Neural progenitor cell (in vitro differentiated cells): ENCODE measurements around the gene CERS3. TPM values are rescaled to one million over a fixed set of nuclear protein-coding genes. Genes with fewer than 3 reads are reported as not detected.

ENCODE experiments used
- DNase-seq: peaks from one replicate; pipeline ENCODE4 v3.0.0-alpha.2; 2016; ENCODE audit warnings: low spot score
- H2AFZ ChIP-seq: fragments of 200-600 bp; sonication (generic); replicated peaks from 2 replicates; pipeline ENCODE4 v1.6.1; 2016; ENCODE audit warnings: antibody characterized with exemption
- H3F3A ChIP-seq: fragments of 200-600 bp; sonication (generic); 2 replicates; pipeline ENCODE4 v1.6.1; 2016; ENCODE audit warnings: antibody characterized with exemption, low read depth
- H3K27ac ChIP-seq: fragments of 200-600 bp; sonication (generic); 2 replicates; pipeline ENCODE4 v1.5.1; 2016; ENCODE audit warnings: mild to moderate bottlenecking
- H3K27me3 ChIP-seq: fragments of 200-600 bp; sonication (generic); 2 replicates; pipeline ENCODE4 v1.6.1; 2016; ENCODE audit warnings: mild to moderate bottlenecking, moderate library complexity
- H3K36me3 ChIP-seq: fragments of 200-600 bp; sonication (generic); 2 replicates; pipeline ENCODE4 v1.5.1; 2016
- H3K4me1 ChIP-seq: fragments of 200-600 bp; sonication (generic); 2 replicates; pipeline ENCODE4 v1.6.1; 2016; ENCODE audit warnings: mixed run types
- H3K4me2 ChIP-seq: fragments of 200-600 bp; sonication (generic); 2 replicates; pipeline ENCODE4 v1.6.1; 2016
- H3K4me3 ChIP-seq: fragments of 200-600 bp; sonication (generic); 2 replicates; pipeline ENCODE4 v1.5.1; 2016
- H3K79me2 ChIP-seq: fragments of 200-600 bp; sonication (generic); 2 replicates; pipeline ENCODE4 v1.6.1; 2016; ENCODE audit warnings: low read depth
- H3K9ac ChIP-seq: fragments of 200-600 bp; sonication (generic); 2 replicates; pipeline ENCODE4 v1.6.1; 2016
- H3K9me3 ChIP-seq: fragments of 200-600 bp; sonication (generic); 2 replicates; pipeline ENCODE4 v1.5.1; 2016; ENCODE audit warnings: low read depth
- H4K20me1 ChIP-seq: fragments of 200-600 bp; sonication (generic); 2 replicates; pipeline ENCODE4 v1.6.1; 2016; ENCODE audit warnings: low read depth
- H3K27ac Mint-ChIP-seq: 3 replicates; pipeline ENCODE4 v1.8.0; 2021; ENCODE audit warnings: mixed read lengths
- H3K27me3 Mint-ChIP-seq: 2 replicates; pipeline ENCODE4 v1.8.0; 2022; ENCODE audit warnings: low read depth, mild to moderate bottlenecking, inconsistent platforms, moderate library complexity, mixed read lengths; ENCODE audit not compliant: insufficient read depth
- H3K36me3 Mint-ChIP-seq: 3 replicates; pipeline ENCODE4 v1.8.0; 2021; ENCODE audit warnings: mixed read lengths
- H3K4me1 Mint-ChIP-seq: 3 replicates; pipeline ENCODE4 v1.8.0; 2021; ENCODE audit warnings: mixed read lengths
- H3K4me3 Mint-ChIP-seq: 3 replicates; pipeline ENCODE4 v1.8.0; 2021; ENCODE audit warnings: mild to moderate bottlenecking, moderate library complexity, mixed read lengths
- H3K9me3 Mint-ChIP-seq: 3 replicates; pipeline ENCODE4 v1.8.0; 2020; ENCODE audit warnings: mixed read lengths
- EZH2 ChIP-seq: fragments of 200-600 bp; sonication (generic); IDR thresholded peaks from 2 replicates; pipeline ENCODE4 v1.6.1; 2017; ENCODE audit warnings: antibody characterized with exemption, mild to moderate bottlenecking, moderate library complexity
- EZH2phosphoT487 ChIP-seq: fragments of 200-600 bp; sonication (generic); IDR thresholded peaks from 2 replicates; pipeline ENCODE4 v1.6.1; 2017; ENCODE audit warnings: antibody characterized with exemption
- total RNA-seq: library from RNA; depleted of rRNA; stranded (reverse); fragments of >200 nt; gene quantifications from 2 replicates; pipeline ENCODE4 v1.2.3, GENCODE V29; 2015; ENCODE audit warnings: low replicate concordance
- TF ChIP-seq, protein P1 (sequence below): fragments of 200-600 bp; sonication (generic); IDR thresholded peaks from 2 replicates; pipeline ENCODE4 v1.5.1; 2017; ENCODE audit warnings: antibody characterized with exemption, mild to moderate bottlenecking

Gene CERS3
- total RNA-seq, 1 donor from 2014 or later, result not detected

DNA sequence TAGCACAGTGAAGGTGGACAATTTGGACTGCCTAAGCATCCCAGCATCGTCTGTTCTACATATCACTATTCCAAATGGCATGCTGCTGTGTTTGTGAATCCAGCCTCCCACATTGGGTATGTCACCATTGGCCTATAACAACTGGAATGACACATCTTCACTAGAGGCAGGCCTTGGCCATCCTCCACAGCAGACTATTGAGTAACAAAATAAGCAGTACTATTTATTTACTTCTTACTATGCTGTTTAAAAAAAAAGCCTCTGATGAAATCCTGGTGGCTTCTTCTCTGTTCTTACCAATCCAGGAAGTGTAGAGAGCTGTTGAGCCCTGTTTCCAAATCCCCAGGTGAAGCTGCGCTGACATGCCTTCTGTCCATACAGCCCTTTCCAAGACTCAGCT is 30.6 kb upstream of the CERS3 start:
- peaks cover 4% of the 10 kb centered on the region for H3K27me3 Mint-ChIP-seq

DNA sequence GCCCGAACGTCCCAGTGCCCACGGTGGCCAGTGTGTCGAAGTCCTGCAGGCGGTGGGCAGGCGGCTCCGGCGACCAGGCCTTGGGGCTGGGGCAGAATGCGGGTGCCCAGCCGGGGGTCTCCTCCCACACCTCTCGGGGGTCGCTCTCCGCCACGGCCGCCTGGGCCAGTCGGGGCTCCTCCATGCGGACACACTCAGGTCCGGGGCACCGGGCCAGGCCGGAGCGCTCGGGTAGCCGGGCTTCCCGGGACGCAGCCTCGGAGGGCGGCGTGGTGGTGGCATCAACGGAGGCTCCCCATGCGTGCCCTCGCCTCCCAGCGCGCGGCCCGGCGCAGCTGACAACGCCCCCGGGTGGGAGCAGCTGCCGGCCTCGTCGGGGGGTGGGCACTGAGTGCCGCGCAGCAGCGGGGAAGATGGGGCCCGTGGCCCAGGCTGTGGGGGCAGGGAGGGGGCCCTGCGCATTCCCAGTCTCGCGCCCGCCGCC is 30.1 kb upstream of the CERS3 start:
- Histone ChIP-seq H2AFZ (no peak overlapping the region), H3K36me3 (no peaks in the 10 kb centered on the region), H3K9me3 (no peaks in the 10 kb centered on the region), H3K4me2 (no peak overlapping the region), H3K27ac (no peak overlapping the region), H4K20me1 (no peaks in the 10 kb centered on the region), H3K79me2 (no peaks in the 10 kb centered on the region), H3K27me3 (no peaks in the 10 kb centered on the region), H3K4me3 (no peak overlapping the region), H3K9ac (no peak overlapping the region), H3K4me1 (no peaks in the 10 kb centered on the region), H3F3A (no peaks in the 10 kb centered on the region)
- TF ChIP-seq, protein P1, sequence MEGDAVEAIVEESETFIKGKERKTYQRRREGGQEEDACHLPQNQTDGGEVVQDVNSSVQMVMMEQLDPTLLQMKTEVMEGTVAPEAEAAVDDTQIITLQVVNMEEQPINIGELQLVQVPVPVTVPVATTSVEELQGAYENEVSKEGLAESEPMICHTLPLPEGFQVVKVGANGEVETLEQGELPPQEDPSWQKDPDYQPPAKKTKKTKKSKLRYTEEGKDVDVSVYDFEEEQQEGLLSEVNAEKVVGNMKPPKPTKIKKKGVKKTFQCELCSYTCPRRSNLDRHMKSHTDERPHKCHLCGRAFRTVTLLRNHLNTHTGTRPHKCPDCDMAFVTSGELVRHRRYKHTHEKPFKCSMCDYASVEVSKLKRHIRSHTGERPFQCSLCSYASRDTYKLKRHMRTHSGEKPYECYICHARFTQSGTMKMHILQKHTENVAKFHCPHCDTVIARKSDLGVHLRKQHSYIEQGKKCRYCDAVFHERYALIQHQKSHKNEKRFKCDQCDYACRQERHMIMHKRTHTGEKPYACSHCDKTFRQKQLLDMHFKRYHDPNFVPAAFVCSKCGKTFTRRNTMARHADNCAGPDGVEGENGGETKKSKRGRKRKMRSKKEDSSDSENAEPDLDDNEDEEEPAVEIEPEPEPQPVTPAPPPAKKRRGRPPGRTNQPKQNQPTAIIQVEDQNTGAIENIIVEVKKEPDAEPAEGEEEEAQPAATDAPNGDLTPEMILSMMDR, result no peak
- TF ChIP-seq EZH2phosphoT487 (no peak), EZH2 (no peak)
- Mint-ChIP-seq H3K4me1 (no peaks in the 10 kb centered on the region), H3K4me3 (no peak overlapping the region), H3K27ac (no peak overlapping the region), H3K9me3 (peaks cover 27% of the 10 kb centered on the region), H3K27me3 (peaks cover 4% of the 10 kb centered on the region), H3K36me3 (peaks cover 11% of the 10 kb centered on the region)
- DNase-seq, result no peak

More for the DNA sequence above, 30.6 kb upstream of the CERS3 start:
- Mint-ChIP-seq H3K27ac (no peak overlapping the region), H3K4me3 (peak overlapping the region; percentile 36), H3K36me3 (peaks cover 7% of the 10 kb centered on the region), H3K9me3 (peaks cover 24% of the 10 kb centered on the region), H3K4me1 (no peaks in the 10 kb centered on the region)
- Histone ChIP-seq H3K4me1 (no peaks in the 10 kb centered on the region), H3K27me3 (no peaks in the 10 kb centered on the region), H3K9ac (no peak overlapping the region), H3K36me3 (no peaks in the 10 kb centered on the region), H3K4me3 (no peak overlapping the region), H3F3A (no peaks in the 10 kb centered on the region), H3K9me3 (no peaks in the 10 kb centered on the region), H3K27ac (no peak overlapping the region), H3K4me2 (no peak overlapping the region), H2AFZ (no peak overlapping the region), H3K79me2 (no peaks in the 10 kb centered on the region), H4K20me1 (no peaks in the 10 kb centered on the region)
- TF ChIP-seq EZH2phosphoT487 (no peak), EZH2 (no peak)
- TF ChIP-seq, protein P1, result no peak
- no peak for DNase-seq

DNA sequence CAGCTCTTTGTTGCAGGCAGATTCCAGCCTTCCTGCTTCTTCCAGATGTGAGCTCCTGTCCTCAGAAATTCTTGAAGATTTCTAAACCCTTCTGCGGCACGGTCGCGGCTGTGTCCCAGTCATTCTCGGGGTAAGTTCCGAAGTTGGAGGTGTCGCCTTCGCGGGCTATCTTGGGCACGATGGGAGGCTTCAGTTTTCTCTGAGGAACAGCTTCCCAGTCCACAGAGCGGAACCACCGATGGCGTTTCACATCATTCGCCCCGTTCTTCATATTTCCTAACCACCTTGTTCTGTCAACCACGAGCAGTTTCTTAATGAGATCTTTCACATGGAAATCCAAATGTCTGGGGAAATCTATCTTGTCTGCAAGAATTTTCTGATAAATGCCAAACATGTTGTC is 24.7 kb upstream of the CERS3 start:
- DNase-seq, result no peak
- no peak overlapping the region for H3K27ac ChIP-seq
- H4K20me1 ChIP-seq, result no peaks in the 10 kb centered on the region
- H3K36me3 Mint-ChIP-seq, result peaks cover 16% of the 10 kb centered on the region
- no peak overlapping the region for H3K4me3 ChIP-seq
- H3K4me1 ChIP-seq, result no peaks in the 10 kb centered on the region
- H3K4me3 Mint-ChIP-seq, result no peak overlapping the region
- peaks cover 33% of the 10 kb centered on the region for H3K9me3 Mint-ChIP-seq
- no peaks in the 10 kb centered on the region for H3F3A ChIP-seq
- no peak for TF ChIP-seq EZH2
- TF ChIP-seq EZH2phosphoT487, result no peak
- TF ChIP-seq, protein P1, result no peak
- H3K27me3 Mint-ChIP-seq, result peaks cover 5% of the 10 kb centered on the region
- no peak overlapping the region for H2AFZ ChIP-seq
- no peaks in the 10 kb centered on the region for H3K27me3 ChIP-seq
- H3K4me1 Mint-ChIP-seq, result no peaks in the 10 kb centered on the region
- no peaks in the 10 kb centered on the region for H3K9me3 ChIP-seq
- no peaks in the 10 kb centered on the region for H3K79me2 ChIP-seq
- H3K4me2 ChIP-seq, result no peak overlapping the region
- no peaks in the 10 kb centered on the region for H3K36me3 ChIP-seq
- no peak overlapping the region for H3K27ac Mint-ChIP-seq
- H3K9ac ChIP-seq, result no peak overlapping the region
